ENCODE data around the gene TSSK2.

TSSK2 gene

GRCh38 chr22:19134176-19134831, 3.2 kb downstream of the TSSK2 start:
- TF ChIP-seq REST (IDR thresholded peaks at IDR 0.05; ENCODE audit: insufficient read depth in 1 of 2, low read depth in 2 of 2, low read length in 2 of 2) (no peak), SIN3A (IDR thresholded peaks at IDR 0.05; ENCODE audit: borderline replicate concordance, insufficient read depth, low read length) (no peak), FOXP2 (optimal IDR thresholded peaks at IDR 0.05; ENCODE audit: borderline replicate concordance, extremely low read depth, extremely low read length, insufficient read depth) (no peak), TAF1 (IDR thresholded peaks at IDR 0.05; ENCODE audit: borderline replicate concordance, insufficient read depth, low read length) (no peak), POLR2AphosphoS5 (IDR thresholded peaks at IDR 0.05; ENCODE audit: low read depth, low read length) (no peak)

- TF ChIP-seq SIN3A (IDR thresholded peaks at IDR 0.05; ENCODE audit: borderline replicate concordance, insufficient read depth, low read length), result no peak
- no peak for TF ChIP-seq TAF1 (IDR thresholded peaks at IDR 0.05; ENCODE audit: borderline replicate concordance, insufficient read depth, low read length)
- no peak for TF ChIP-seq FOXP2 (optimal IDR thresholded peaks at IDR 0.05; ENCODE audit: borderline replicate concordance, extremely low read depth, extremely low read length, insufficient read depth)
These were observed 3.8 kb downstream of the TSSK2 start for GRCh38 chr22:19134874-19135273.

- no peak for TF ChIP-seq TAF1 (IDR thresholded peaks at IDR 0.05; ENCODE audit: borderline replicate concordance, insufficient read depth, low read length)
- no peak for TF ChIP-seq REST (IDR thresholded peaks at IDR 0.05; ENCODE audit: insufficient read depth in 1 of 2, low read depth in 2 of 2, low read length in 2 of 2)
- no peak for TF ChIP-seq SIN3A (IDR thresholded peaks at IDR 0.05; ENCODE audit: borderline replicate concordance, insufficient read depth, low read length)
- no peak for TF ChIP-seq POLR2AphosphoS5 (IDR thresholded peaks at IDR 0.05; ENCODE audit: low read depth, low read length)
- no peak for TF ChIP-seq FOXP2 (optimal IDR thresholded peaks at IDR 0.05; ENCODE audit: borderline replicate concordance, extremely low read depth, extremely low read length, insufficient read depth)
These were observed 5.8 kb downstream of the TSSK2 start for GRCh38 chr22:19136915-19137314.

GRCh38 chr22:19137384-19138216, 6.5 kb downstream of the TSSK2 start:
- TF ChIP-seq POLR2AphosphoS5 (IDR thresholded peaks at IDR 0.05; ENCODE audit: low read depth, low read length) (no peak), REST (IDR thresholded peaks at IDR 0.05; ENCODE audit: insufficient read depth in 1 of 2, low read depth in 2 of 2, low read length in 2 of 2) (no peak), TAF1 (IDR thresholded peaks at IDR 0.05; ENCODE audit: borderline replicate concordance, insufficient read depth, low read length) (no peak), FOXP2 (optimal IDR thresholded peaks at IDR 0.05; ENCODE audit: borderline replicate concordance, extremely low read depth, extremely low read length, insufficient read depth) (no peak), SIN3A (IDR thresholded peaks at IDR 0.05; ENCODE audit: borderline replicate concordance, insufficient read depth, low read length) (no peak)

- TF ChIP-seq POLR2AphosphoS5 (IDR thresholded peaks at IDR 0.05; ENCODE audit: low read depth, low read length) (no peak), SIN3A (IDR thresholded peaks at IDR 0.05; ENCODE audit: borderline replicate concordance, insufficient read depth, low read length) (no peak), REST (IDR thresholded peaks at IDR 0.05; ENCODE audit: insufficient read depth in 1 of 2, low read depth in 2 of 2, low read length in 2 of 2) (no peak), FOXP2 (optimal IDR thresholded peaks at IDR 0.05; ENCODE audit: borderline replicate concordance, extremely low read depth, extremely low read length, insufficient read depth) (no peak), TAF1 (IDR thresholded peaks at IDR 0.05; ENCODE audit: borderline replicate concordance, insufficient read depth, low read length) (no peak)
These were observed 7.3 kb downstream of the TSSK2 start for GRCh38 chr22:19138217-19139000.
